Islet precursor cell (in vitro differentiated cells): ENCODE results near the gene TTC28.
"Not testable (repeated sequence)": the region's sequence is repeated elsewhere in the genome, so short reads cannot be mapped to it uniquely, and the experiment has no call there.

Source experiments
- DNase-seq: peaks from one replicate; pipeline ENCODE4 v3.0.0-alpha.2; 2018

The TTC28 gene

DNA sequence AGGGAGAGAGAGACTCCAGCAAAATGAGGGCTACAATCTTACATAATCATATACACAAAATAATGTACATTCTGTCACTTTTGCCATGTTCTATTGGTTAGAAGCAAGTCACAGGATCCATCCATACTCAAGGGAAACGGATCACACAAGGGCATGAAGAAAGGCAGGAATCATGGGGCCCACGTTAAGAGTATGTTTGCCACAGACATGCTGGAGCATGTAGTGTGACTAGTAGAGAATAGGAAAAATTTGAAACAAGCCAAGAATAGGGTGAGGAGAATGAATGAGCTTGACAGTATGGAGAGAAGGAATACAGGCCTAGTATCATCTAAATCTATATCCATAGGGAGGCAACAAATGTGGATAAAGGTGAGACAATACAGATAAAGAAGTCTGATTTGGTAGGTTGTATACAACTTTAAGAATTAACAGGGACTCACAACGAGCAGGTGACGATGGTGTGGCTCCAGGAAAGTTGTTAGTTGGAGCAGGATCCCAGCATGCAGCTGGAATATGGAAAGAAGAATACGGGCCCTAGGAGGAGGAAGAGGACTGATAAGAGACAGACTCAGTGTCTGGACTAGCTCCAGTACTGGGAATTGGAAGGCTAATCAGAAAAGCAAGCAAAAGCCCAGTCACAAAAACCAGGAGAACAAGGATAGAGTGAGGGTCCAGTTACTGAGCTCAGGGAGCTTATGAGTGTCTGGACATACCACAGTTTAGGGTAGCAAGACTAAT, 458.8 kb downstream of the TTC28 start:
- no peak for DNase-seq

DNA sequence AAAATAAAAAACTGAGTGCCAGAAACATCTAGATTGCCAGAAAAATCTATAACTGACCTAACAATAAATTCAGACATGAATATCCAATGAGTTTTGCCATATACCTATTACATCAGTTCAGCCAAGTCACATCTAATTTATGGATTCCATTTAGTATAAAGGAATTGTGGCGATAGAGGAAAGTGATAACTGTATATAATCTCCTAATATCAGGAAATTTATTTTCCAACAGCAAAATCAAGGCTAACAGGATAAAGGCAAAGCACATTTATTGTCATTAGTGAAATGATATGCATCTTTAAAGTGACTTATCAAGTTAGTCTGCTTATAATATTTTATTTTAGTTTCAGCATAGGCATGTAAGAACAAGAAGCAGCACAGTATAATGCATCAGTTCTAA, 462.4 kb downstream of the TTC28 start:
- no peak for DNase-seq

GRCh38 chr22:28214750-28215149, 464.9 kb downstream of the TTC28 start:
- DNase-seq, result not testable (repeated sequence)

- not testable (repeated sequence) for DNase-seq
These were observed 470.2 kb downstream of the TTC28 start for GRCh38 chr22:28209457-28209856.

DNA sequence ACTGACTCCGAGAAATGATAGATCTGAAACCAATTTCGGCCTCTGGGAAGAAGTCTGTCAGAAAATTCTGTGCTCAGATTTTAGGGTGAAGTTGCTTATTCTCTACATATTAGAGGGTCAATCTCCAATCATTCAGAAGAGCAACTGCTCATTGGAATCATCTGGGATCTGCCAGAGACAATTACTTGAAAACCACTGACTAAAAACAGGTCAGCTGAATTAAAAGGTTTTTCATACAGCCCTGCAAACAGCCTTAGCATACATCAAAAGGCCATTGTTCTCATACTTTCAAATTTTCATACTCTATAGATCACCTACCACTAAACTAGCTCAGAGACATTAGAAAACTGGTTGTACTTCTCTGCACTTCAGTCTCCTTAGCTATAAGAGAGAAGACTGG, 470.9 kb downstream of the TTC28 start:
- DNase-seq, result no peak

- no peak for DNase-seq
These were observed 471.6 kb downstream of the TTC28 start for GRCh38 chr22:28208036-28208435.

GRCh38 chr22:28207281-28208030, 472.2 kb downstream of the TTC28 start:
- no peak for DNase-seq

DNA sequence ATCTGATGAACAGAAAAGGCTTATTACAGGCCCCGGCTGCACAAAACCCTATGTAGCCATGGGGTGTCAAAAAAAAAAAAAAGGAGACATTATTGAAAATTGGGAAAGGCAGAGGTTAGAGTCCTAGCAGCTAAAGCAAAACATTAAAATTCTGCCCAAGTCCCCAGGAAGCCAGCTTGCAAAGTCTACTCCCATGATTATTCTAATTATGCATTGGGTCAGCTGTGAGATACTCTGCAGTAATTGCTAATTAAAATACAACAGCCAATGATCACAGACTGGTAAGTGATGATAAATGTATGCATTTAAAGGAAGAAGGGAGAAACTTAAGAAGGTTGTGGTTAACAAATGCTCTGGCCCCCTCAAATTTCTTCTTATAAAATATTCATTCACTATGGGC, 473.7 kb downstream of the TTC28 start:
- no peak for DNase-seq

DNA sequence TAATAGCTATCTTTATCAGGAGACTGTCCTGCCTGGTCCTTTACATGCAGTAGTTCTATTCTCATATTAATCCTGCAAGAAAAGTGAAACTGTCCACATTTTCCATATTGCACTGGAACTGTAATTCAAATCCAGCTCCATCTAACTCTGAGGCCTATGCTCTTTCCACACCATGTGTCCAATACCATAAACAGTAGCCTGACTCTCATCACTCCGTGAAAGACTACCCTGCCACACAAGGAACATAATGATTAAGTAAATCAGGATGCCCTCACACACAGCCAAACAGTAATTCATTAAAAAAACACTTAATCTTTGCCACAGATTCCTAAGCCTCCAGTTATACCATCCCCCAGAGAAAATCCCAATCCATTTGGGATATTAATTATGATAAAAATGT, 475.3 kb downstream of the TTC28 start:
- no peak for DNase-seq

GRCh38 chr22:28203286-28203685, 476.4 kb downstream of the TTC28 start:
- no peak for DNase-seq

DNA sequence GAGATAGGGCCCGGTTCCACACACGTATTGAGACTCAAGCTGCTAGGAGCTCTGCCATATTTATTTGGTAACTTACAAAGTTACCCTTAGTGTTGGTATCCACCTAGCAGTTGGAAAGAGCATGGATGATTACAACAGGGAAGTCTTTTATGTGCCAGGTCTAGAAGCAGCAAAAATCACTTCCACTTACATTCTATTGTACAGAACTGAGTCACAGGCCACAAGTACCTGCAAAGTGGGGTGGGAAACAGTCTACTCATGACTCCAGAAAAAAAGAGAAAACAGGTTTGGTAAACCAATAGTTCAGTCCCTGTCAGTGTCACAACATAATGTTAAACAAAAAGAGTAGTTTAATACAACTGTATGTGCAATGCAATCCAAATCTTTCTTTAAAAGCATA, 480.9 kb downstream of the TTC28 start:
- DNase-seq, result no peak

GRCh38 chr22:28191571-28191970, 488.1 kb downstream of the TTC28 start:
- not testable (repeated sequence) for DNase-seq

- no peak for DNase-seq
These were observed 491.3 kb downstream of the TTC28 start for GRCh38 chr22:28188178-28188879.

DNA sequence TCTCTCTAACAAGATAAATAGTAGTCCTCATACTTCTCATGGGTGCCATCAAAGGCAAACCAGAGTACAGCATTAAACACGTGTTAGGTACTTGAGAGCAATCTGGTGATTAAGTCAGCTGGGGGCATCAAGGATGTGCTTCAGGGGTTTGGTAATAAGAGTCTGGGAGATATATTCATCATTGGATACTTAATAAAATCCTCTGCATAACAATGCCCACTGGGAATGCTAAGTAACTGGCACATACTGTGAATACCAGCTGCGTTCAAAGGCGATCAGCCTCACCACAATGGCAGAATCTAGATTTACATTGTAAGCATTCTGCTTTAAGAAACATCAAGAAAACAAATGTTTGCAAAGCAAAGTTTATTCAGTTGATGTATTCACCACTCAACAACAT, 492.0 kb downstream of the TTC28 start:
- no peak for DNase-seq

DNA sequence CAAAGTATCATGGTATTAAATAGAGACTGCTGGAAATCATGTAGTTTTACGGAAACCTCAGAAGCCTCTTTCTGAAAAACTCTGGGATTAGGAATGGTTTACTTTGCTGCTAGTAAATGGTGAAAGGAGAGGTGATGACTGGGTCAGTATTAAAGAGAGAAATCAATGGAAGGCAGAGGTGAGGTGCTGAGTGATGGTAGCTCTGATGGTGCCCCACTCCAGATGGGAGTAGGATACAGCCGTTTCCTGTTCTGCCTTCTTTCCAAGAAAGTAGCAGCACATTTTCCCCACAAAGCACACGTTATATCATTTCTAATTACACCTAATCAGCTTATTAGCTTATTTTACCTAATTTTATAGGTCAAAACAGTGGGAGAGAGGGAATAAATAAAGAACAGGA, 493.0 kb downstream of the TTC28 start:
- DNase-seq, result no peak

- no peak for DNase-seq
These were observed 494.5 kb downstream of the TTC28 start for GRCh38 chr22:28185130-28185529.

GRCh38 chr22:28183078-28183860, 496.4 kb downstream of the TTC28 start:
- no peak for DNase-seq

GRCh38 chr22:28180804-28181731, 498.6 kb downstream of the TTC28 start:
- no peak for DNase-seq

DNA sequence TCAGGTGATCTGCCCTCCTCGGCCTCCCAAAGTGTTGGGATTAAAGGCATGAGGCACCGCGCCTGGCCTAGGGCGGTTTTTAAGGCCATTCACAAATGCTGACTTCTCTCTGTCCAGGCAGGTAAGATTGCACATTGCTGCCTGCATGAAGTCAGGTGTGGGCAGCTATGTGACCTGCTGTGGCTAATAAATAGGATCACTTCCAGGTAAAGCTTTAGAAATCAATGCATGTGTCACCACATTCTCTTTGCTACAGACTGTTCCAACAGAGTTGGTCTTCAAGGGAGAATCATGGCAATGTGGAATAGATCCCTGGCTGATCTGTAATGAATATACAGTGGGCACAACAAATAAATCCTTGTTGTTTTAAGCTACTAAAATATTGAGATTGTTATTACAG, 500.2 kb downstream of the TTC28 start:
- DNase-seq, result no peak

- DNase-seq, result no peak
These were observed 503.7 kb downstream of the TTC28 start for GRCh38 chr22:28175730-28176492.

DNA sequence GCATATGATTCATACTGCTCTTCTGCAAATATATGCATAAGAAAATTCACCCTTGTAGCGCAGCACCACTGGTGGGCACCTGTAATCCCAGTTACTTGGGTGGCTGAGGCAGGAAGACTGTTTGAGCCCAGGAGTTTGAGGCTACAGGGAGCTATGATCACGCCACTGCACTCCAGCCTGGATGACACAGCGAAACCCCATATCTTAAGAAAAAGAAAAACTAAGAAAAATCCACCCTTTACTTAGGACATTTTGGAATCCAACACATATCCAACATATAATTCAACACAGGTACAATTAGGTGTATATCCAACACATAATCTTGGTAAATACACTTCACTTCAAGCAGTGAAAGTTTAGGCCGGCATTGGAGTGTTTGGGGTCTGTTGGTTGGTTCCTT, 505.1 kb downstream of the TTC28 start:
- DNase-seq, result no peak
